Posterior vena cava (tissue), 2 donors: ENCODE measurements around the gene FIBP. TPM values are rescaled to one million over a fixed set of nuclear protein-coding genes. Genes with fewer than 3 reads are reported as not detected.
"Not testable (repeated sequence)": the region's sequence is repeated elsewhere in the genome, so short reads cannot be mapped to it uniquely, and the experiment has no call there.

Source experiments
- DNase-seq: peaks from one replicate; pipeline ENCODE4 v3.0.0-alpha.2; 2020; ENCODE audit warnings: low spot score
- intact Hi-C, 2 donors: fragments of 100-400 bp; cut with DNase I; formaldehyde crosslinking; loops; one replicate each; pipeline versions ENCODE4 v1.14.1 to v1.14.2; 2022 to 2023
- total RNA-seq, 2 donors: library from RNA; stranded (reverse); fragmentation: NEBNext Ultra II Directional; extraction: Animal tissue kit (Norgen Biotek cat#: 25700); gene quantifications; one replicate each; pipeline ENCODE4 v1.2.1, GENCODE V29; 2021
- donor health status: DM: yes; HTN: yes; CAD: no.
- donor health status: DM: yes; HTN: yes; CAD: no.

Gene FIBP
- total RNA-seq, 2 donors from 2014 or later: 39.7 to 40.8 TPM

GRCh38 chr11:65894034-65894591 lies 5.8 kb upstream of the FIBP start:
- peak; percentile 88 for DNase-seq

DNA sequence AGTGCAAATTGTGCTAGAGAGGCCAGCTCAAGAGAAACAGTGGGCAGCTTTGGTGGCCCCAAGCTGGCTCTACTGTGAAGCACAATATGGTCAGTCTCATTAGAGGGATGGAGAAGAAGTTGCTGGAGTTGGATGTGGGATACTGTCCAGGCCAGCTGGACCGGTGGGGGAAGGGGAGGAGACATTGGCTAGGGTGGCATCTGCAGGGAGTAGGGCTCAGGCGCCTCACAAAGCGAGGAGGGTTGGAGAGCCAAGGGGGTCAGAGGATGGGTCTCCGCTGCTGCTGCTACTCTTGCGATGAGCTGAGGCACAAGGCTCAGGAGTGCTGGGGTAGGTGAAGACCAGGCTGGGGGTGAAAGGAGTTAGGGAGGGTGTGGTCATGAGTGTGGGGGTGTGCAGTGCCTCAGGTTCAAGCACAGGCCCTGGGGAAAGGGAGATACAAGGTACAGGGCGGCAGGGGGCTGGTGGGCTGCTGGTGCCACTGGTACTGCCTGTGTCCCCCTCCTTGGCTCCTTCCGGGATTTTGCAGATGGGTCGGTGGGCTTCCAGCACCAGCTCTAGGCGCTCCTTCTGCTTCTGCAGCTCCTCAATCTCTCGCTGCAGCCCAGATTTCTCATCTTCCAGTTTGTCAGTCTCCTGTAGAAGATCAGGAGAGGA lies 4.5 kb upstream of the FIBP start:
- no peak for DNase-seq
- intact Hi-C loops: no loop called here

More at GRCh38 chr11:65894034-65894591, 5.8 kb upstream of the FIBP start:
- intact Hi-C loops: no loop called here

DNA sequence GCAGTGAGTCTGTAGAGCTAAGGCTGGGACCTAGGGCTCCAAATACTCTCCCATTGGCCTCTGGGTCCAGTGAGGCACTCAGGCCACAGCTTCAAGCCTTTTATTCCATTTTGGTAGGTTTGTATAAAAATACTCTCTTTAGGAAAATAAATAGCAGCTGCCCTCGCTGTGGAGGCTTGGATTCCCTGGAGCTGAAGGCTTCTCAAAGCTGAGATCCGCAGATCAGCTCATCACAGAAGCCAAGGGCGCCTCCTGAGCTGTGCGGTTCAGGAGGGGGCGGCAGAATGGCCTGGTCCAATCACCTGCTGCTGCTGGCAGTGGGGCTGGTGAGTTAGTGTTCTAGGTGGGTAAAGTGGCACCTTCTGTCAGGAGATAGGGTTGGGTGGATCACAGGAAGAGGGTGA lies 3.9 kb upstream of the FIBP start:
- DNase-seq, intact Hi-C loops: not testable (repeated sequence)

GRCh38 chr11:65891219-65892136 lies 3.2 kb upstream of the FIBP start:
- DNase-seq: no peak
- intact Hi-C loops: no loop called here

DNA sequence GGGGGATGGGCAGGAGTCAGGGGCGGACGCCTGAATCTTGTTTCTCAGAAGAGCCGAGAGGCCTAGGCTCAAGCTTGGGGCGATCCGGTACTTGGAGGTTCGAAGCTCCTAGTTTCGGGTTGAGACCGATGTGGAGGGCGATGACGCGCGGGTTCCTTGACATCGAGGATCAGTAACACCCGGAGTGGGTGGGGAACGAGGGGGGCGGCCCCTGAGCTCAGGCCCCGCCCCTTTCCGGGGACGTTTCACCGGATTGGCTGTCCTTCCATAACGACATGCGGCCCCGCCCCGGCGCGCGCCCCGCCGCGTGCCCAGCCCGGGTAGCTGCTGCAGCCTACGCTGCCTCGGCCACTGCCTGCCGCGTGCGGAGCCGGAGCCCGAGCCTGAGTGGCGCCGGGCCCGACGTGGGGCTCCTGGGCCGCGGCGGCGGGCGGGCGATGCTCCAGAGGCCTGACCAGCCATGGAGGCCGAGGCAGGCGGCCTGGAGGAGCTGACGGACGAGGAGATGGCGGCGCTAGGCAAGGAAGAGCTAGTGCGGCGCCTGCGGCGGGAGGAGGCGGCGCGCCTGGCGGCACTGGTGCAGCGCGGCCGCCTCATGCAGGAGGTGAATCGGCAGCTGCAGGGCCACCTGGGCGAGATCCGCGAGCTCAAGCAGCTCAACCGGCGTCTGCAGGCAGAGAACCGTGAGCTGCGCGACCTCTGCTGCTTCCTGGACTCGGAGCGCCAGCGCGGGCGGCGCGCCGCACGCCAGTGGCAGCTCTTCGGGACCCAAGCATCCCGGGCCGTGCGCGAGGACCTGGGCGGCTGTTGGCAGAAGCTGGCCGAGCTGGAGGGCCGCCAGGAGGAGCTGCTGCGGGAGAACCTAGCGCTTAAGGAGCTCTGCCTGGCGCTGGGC lies 2.3 kb upstream of the FIBP start, which contains the start of gene CCDC85B:
Gene CCDC85B (plus strand): TSS at position 350 of the 895 bp plus-strand sequence. CDS start 111 bp downstream, at position 461.
- intact Hi-C loops: no loop called here
- peak; percentile 100 for DNase-seq

- no peak for DNase-seq
- intact Hi-C loops: loop anchor here in 1 of 2 donors (10.0 kb wide), 1 partner anchor 77 kb away; the partner anchor contains the start of gene SART1
Observed at GRCh38 chr11:65887723-65888162, 528 bp downstream of the FIBP start.

- intact Hi-C loops: loop anchor here in 1 of 2 donors (10.0 kb wide), 1 partner anchor 78 kb away; the partner anchor contains the start of gene SART1
- no peak for DNase-seq
Observed at GRCh38 chr11:65886826-65887722, 1.2 kb downstream of the FIBP start.

DNA sequence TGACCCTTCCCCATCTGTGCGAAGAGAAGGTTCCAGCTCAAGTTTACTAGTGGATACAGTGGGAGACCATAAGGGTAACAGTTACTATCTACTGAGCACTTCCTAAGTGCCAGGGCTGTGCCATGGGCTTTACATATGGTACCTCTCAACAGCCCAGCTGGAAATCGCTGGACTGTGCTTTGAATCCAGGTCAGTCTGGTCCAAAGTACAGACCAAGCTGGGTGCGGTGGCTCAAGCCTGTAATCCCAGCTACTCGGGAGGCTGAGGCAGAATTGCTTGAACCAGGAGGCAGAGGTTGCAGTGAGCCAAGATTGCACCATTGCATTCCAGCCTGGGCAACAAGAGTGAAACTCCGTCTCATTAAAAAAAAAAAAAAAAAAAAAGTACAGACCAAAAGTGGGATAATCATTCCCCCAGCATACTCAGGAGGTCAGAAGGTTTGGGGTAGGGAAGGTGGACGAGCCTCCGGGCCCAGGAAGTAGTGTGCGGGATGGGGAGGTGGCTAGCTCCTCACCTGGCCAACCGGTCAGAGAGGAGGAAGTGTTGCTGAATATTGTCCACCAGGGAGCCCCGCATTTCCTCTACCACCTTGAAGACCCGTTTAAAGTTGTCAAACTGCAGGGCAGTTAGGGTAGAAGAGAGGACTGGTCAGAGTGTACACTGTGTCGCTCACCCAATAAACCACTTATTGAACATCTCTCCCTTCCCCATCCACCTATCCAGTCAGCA lies 2.3 kb downstream of the FIBP start:
- DNase-seq: no peak
- intact Hi-C loops: loop anchor here in 1 of 2 donors (2.0 to 10.0 kb wide), 2 partner anchors 79 to 103 kb away; partner anchors contain the start of gene SART1

DNA sequence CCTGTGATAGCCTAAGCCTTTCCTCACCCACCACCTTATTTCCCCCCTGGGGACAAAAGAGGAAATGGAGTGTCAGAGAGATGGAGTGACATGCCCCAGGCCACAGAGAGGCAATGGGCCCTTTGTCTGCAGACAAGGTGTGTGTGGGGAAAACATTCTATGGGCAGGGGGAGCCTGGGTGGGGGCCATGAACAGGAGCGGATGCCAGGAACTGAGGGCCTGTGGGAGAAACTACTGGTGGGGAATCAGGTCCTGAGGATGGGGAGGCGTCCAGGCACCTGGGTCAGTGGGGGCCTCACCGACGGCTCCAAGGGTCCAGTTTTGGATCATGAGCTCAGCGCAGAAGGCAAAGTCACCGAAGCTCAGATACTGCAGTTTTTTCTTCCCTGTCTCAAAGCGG lies 3.0 kb downstream of the FIBP start:
- no peak for DNase-seq
- intact Hi-C loops: loop anchor here in 1 of 2 donors (2.0 to 10.0 kb wide), 2 partner anchors 80 to 104 kb away; partner anchors contain the start of gene SART1

DNA sequence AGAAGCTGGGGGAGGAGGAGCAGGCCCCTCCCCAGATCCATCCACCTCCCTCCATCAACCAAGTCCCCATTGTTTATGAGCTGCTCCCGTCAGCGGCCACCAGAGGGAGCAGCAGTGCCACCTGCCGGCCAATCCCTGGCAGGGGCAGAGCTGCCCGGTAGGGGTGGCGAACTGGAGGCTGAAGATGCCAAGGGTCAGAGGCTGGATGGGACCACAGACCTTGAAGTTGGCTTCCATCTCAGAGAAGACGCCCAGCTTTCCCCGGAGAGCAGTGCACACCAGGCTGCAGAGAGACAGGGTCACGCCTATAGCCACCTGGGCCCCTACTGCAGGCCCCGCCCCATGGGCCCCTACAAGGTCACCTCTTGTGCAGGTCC lies 3.6 kb downstream of the FIBP start:
- intact Hi-C loops: loop anchor here (2.0 to 10.0 kb wide), 3 partner anchors 80 to 104 kb away; partner anchors contain the start of gene SART1 (in 1 of the 2)
- DNase-seq: peak; percentile 91

DNA sequence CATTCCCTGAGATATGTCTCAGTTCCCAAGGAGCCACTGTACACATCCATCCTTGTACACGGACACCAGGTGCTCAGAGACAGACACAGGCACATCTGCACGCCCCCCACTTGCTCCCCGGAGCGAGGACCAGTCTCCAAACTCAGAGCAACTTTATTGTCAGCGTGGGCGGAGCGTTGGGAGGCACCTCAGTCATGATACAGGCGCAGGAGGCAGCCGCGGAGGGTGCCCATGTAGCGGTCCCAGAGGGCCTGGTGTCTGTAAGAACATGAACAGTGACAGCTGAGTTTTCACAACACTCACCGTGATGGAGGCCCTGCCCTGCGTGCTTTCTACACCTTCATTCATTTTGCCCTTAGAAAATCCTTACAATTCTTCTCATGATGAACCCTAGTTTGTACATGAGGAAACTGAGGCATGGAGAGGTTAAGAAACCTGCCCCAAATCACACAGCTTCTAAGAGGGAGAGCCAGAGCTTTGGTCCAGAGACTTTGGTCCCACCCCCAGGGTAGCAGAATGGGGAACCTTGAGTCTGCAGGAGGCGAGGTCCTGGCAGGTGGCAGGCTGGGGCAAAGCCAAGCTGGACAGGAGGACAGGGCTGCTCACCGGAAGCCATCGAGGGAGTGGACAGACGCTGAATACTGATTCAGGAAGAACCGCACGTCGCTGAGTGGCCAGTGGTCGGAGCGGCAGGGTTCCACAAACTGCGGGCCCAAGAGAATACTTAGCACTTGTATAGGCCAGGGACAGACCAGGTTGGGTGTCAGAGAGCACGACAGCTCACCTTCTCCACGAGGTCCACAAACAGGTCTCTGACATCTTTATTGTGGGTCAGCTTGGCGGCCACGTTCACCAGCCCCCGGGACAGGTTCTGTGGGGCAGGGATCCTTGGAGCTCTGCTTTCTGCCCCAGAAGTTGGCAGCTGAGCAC lies 4.2 kb downstream of the FIBP start:
- intact Hi-C loops: loop anchor here (2.0 to 10.0 kb wide), 3 partner anchors 81 to 105 kb away; partner anchors contain the start of gene SART1 (in 1 of the 2)
- DNase-seq: no peak

DNA sequence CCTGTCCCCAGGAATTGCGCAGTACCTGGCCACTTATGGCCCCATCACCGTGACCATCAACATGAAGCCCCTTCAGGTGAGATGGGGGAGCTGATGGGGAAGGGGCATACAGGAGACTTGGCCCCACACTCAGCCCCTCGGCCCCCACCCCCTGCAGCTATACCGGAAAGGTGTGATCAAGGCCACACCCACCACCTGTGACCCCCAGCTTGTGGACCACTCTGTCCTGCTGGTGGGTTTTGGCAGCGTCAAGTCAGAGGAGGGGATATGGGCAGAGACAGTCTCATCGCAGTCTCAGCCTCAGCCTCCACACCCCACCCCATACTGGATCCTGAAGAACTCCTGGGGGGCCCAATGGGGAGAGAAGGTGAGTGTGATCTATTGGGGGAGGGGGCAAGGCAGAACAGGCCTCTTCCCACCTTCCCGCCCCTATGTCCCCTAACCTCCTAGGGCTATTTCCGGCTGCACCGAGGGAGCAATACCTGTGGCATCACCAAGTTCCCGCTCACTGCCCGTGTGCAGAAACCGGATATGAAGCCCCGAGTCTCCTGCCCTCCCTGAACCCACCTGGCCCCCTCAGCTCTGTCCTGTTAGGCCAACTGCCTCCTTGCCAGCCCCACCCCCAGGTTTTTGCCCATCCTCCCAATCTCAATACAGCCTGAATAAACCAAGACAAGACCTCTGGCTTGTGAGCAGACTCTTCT lies 5.1 kb downstream of the FIBP start:
- intact Hi-C loops: loop anchor here (5.0 to 10.0 kb wide), 2 partner anchors 82 to 104 kb away; partner anchors contain the start of gene SART1 (in 1 of the 2)
- no peak for DNase-seq

GRCh38 chr11:65882120-65883057 lies 5.9 kb downstream of the FIBP start:
- intact Hi-C loops: loop anchor here (5.0 to 10.0 kb wide), 2 partner anchors 82 to 105 kb away; partner anchors contain the start of gene SART1 (in 1 of the 2)
- no peak for DNase-seq
